ENCODE data around the gene SEC31A. TPM values are rescaled to one million over a fixed set of nuclear protein-coding genes. Genes with fewer than 3 reads are reported as not detected.

Gene SEC31A
- total and polyA plus RNA-seq, 5 donors = 87.3 to 156 (median 126) TPM

DNA sequence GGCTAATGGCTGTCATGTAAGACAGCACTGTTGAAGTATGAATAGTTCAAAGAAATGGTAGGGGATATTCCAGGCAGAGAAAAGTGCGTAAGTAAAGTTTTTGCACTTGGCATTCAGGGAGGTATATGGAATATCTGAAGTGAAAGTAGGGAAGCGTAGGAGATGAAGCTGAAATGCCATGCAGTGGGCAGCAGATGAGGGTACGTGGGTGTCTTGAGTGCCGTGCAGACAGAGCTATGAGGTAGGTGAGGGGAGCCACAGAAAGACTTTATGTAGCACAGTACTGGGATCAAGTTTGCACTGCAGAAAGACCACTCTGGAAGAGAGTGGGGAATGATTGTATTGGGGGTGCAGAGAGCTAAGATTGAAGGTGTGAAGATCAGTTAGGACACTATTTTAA, 87.2 kb downstream of the SEC31A start:
- no peak for ATAC-seq
- Histone ChIP-seq H3K9me3 (ENCODE audit: control insufficient read depth, low read length) (no peaks in the 10 kb centered on the region), H3K27me3 (ENCODE audit: control insufficient read depth, insufficient read depth) (no peaks in the 10 kb centered on the region), H3K4me1 (ENCODE audit: control insufficient read depth, insufficient read depth, low read length) (no peaks in the 10 kb centered on the region), H3K4me3 (ENCODE audit: low read length) (no peak overlapping the region), H3K27ac (ENCODE audit: low read length) (no peak overlapping the region)
- intact Hi-C loops (cut with DNase I) = no loop called here
- 91% methylated on average over 4 of the region's 4 CpGs for WGBS
- DNase-seq = no peak

DNA sequence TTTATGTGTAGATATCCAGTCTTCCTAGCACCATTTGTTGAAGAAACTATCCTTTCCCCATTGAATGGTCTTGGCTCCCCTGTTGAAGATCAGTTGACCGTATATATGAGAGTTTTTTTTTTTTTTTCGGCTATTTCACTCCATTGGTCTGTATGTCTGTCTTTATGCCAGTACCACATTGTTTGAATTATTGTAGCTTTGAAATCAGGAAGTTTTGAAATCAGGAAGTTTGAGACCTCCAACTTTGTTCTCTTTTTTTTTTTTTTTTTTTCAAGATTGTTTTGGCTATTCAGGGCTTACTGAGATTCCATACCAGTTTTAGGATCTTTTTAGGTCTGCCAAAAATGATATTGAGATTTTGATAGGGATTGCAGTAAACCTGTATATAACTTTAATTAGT, 88.0 kb downstream of the SEC31A start:
- no peaks in the 10 kb centered on the region for H3K4me1 ChIP-seq (ENCODE audit: control insufficient read depth, insufficient read depth, low read length)
- intact Hi-C loops (cut with DNase I) = no loop called here
- no peak overlapping the region for H3K4me3 ChIP-seq (ENCODE audit: low read length)
- DNase-seq (no peak), ATAC-seq (no peak)
- no peaks in the 10 kb centered on the region for H3K27me3 ChIP-seq (ENCODE audit: control insufficient read depth, insufficient read depth)
- 69% methylated on average over 2 of the region's 2 CpGs for WGBS
- no peak overlapping the region for H3K27ac ChIP-seq (ENCODE audit: low read length)
- no peaks in the 10 kb centered on the region for H3K9me3 ChIP-seq (ENCODE audit: control insufficient read depth, low read length)

- no peaks in the 10 kb centered on the region for H3K4me1 ChIP-seq (ENCODE audit: control insufficient read depth, insufficient read depth, low read length)
- H3K9me3 ChIP-seq (ENCODE audit: control insufficient read depth, low read length) = no peaks in the 10 kb centered on the region
- no peaks in the 10 kb centered on the region for H3K27me3 ChIP-seq (ENCODE audit: control insufficient read depth, insufficient read depth)
- WGBS = 68% methylated on average over 3 of the region's 3 CpGs
- DNase-seq (no peak), ATAC-seq (no peak)
- H3K27ac ChIP-seq (ENCODE audit: low read length) = no peak overlapping the region
- intact Hi-C loops (cut with DNase I) = no loop called here
- H3K4me3 ChIP-seq (ENCODE audit: low read length) = no peak overlapping the region
Measured at GRCh38 chr4:82801910-82802521, 88.9 kb downstream of the SEC31A start.

GRCh38 chr4:82799006-82799881, 91.7 kb downstream of the SEC31A start:
- ATAC-seq (peak in 1 of 2 donors; percentile 23), DNase-seq (peak in 1 of 3 donors; percentile 55)
- H3K4me1 ChIP-seq (ENCODE audit: control insufficient read depth, insufficient read depth, low read length) = peaks cover 3% of the 10 kb centered on the region
- intact Hi-C loops (cut with DNase I) = no loop called here
- no peaks in the 10 kb centered on the region for H3K9me3 ChIP-seq (ENCODE audit: control insufficient read depth, low read length)
- H3K27ac ChIP-seq (ENCODE audit: low read length) = no peak overlapping the region
- H3K4me3 ChIP-seq (ENCODE audit: low read length) = peak overlapping the region; percentile 73
- H3K27me3 ChIP-seq (ENCODE audit: control insufficient read depth, insufficient read depth) = no peaks in the 10 kb centered on the region
- WGBS = 8% methylated on average over 25 of the region's 25 CpGs

DNA sequence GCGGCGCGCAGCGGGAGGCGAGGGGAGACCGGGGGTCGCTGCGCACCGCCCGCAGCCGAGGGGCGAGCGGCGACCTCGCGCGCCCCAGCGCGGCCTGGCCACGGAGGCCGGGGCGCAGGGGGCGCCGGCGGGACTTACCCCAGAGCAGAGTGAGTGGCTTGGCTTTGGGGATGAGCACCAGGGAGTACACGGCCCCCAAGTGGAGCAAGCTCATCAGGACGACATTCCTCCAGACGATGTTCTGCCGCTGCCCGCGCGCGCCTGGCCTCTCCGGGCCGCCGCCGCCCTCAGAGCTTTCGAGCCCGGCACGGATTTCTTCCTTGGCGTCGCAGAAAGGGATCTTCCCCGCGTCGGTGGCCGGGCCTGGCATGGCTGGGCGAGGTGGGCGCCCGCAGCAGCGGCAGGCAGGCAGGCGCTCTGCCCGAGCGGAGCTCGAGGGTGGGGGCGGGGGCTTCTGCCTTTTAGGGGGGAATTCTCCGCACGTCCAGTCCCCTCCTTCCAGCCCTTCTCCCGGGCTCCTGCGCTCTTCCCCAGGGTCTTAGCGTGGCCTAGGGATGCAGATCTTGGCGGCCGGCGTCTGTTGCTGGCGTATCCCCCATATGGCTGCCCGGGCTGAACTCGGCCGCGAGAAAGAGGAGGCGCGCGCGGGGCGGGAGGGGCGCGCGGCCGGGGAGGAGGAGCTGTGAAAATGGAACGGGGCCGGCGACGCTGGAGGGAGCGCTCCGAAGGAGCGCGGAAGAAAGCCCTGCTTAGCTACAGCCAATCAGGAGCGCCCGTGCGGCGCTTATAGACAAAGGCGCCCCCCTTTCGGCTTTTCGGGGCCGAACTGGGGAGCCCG, 92.6 kb downstream of the SEC31A start, which contains the start of gene SCD5:
SCD5 (minus strand) TSS at position 629 of the 838 bp plus-strand sequence; CDS start at position 370, 259 bp downstream.
- intact Hi-C loops (cut with DNase I) = no loop called here
- Histone ChIP-seq H3K9me3 (ENCODE audit: control insufficient read depth, low read length) (no peaks in the 10 kb centered on the region), H3K4me3 (ENCODE audit: low read length) (peak within 1 kb of the TSS; percentile 73), H3K27ac (ENCODE audit: low read length) (no peak within 1 kb of the TSS), H3K27me3 (ENCODE audit: control insufficient read depth, insufficient read depth) (no peaks in the 10 kb centered on the region), H3K4me1 (ENCODE audit: control insufficient read depth, insufficient read depth, low read length) (peaks cover 5% of the 10 kb centered on the region)
- peak; percentile 77 to 92 (median 90) for DNase-seq
- under 1% methylated on average over 94 of the region's 94 CpGs for WGBS
- peak; percentile 96 for ATAC-seq

- peak; percentile 45 to 75 (median 67) for DNase-seq
- ATAC-seq = peak; percentile 8 to 26
- intact Hi-C loops (cut with DNase I) = no loop called here
- 4% methylated on average over 47 of the region's 47 CpGs for WGBS
- H3K4me1 ChIP-seq (ENCODE audit: control insufficient read depth, insufficient read depth, low read length) = peaks cover 5% of the 10 kb centered on the region
- H3K9me3 ChIP-seq (ENCODE audit: control insufficient read depth, low read length) = no peaks in the 10 kb centered on the region
- H3K27me3 ChIP-seq (ENCODE audit: control insufficient read depth, insufficient read depth) = no peaks in the 10 kb centered on the region
- H3K27ac ChIP-seq (ENCODE audit: low read length) = no peak overlapping the region
- peak overlapping the region; percentile 73 for H3K4me3 ChIP-seq (ENCODE audit: low read length)
Measured at GRCh38 chr4:82797405-82798111, 93.4 kb downstream of the SEC31A start.

- intact Hi-C loops (cut with DNase I) = no loop called here
- ATAC-seq (no peak), DNase-seq (no peak)
- Histone ChIP-seq H3K27ac (ENCODE audit: low read length) (no peak overlapping the region), H3K4me3 (ENCODE audit: low read length) (no peak overlapping the region), H3K27me3 (ENCODE audit: control insufficient read depth, insufficient read depth) (no peaks in the 10 kb centered on the region), H3K4me1 (ENCODE audit: control insufficient read depth, insufficient read depth, low read length) (peaks cover 5% of the 10 kb centered on the region), H3K9me3 (ENCODE audit: control insufficient read depth, low read length) (no peaks in the 10 kb centered on the region)
- whole genome bisulfite sequencing = 39% methylated on average over 6 of the region's 6 CpGs
Measured at GRCh38 chr4:82797040-82797404, 93.9 kb downstream of the SEC31A start.

DNA sequence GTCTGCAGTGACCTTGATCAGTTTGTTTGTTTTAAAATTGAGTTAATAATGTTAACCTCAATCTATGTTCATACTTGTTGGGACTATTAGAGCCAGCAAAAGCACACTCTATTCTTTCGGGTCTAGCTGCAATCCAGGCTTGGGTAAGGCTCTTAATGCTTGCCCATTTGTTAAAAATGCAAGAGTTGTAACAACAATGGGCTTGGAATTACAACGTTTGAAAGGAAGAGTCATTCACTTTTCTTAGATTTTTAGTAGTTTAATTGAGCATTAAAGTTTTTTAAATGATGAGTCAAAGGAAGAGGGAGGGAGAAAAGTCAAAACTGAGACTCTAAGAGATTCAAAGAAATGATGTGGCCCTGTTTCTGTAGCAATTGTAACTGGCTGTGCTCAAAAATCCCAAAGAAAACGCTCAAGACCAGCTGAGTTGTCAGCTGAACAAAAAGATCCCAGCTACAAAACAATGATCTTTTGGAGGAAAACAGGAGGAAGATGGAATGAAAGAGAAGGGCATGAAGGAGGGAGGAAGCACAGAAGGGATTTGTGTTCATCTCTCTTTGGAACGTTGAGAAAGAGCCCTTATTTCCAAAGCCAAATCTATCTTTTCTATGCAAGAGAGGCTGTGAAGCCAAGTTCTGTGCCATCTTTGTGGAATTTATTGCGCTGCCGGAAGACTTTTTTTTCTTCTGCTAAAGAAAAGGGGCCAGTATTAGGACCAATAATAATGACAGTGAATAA, 97.9 kb downstream of the SEC31A start:
- no peak overlapping the region for H3K4me3 ChIP-seq (ENCODE audit: low read length)
- 62% methylated on average over 6 of the region's 6 CpGs for WGBS
- H3K4me1 ChIP-seq (ENCODE audit: control insufficient read depth, insufficient read depth, low read length) = peaks cover 5% of the 10 kb centered on the region
- H3K27me3 ChIP-seq (ENCODE audit: control insufficient read depth, insufficient read depth) = no peaks in the 10 kb centered on the region
- no peak overlapping the region for H3K27ac ChIP-seq (ENCODE audit: low read length)
- no peak for DNase-seq
- ATAC-seq = no peak
- intact Hi-C loops (cut with DNase I) = no loop called here
- no peaks in the 10 kb centered on the region for H3K9me3 ChIP-seq (ENCODE audit: control insufficient read depth, low read length)

- WGBS = 93% methylated on average over 6 of the region's 6 CpGs
- Histone ChIP-seq H3K27me3 (ENCODE audit: control insufficient read depth, insufficient read depth) (no peaks in the 10 kb centered on the region), H3K4me1 (ENCODE audit: control insufficient read depth, insufficient read depth, low read length) (peaks cover 3% of the 10 kb centered on the region), H3K4me3 (ENCODE audit: low read length) (no peak overlapping the region), H3K27ac (ENCODE audit: low read length) (no peak overlapping the region), H3K9me3 (ENCODE audit: control insufficient read depth, low read length) (no peaks in the 10 kb centered on the region)
- no peak for DNase-seq
- ATAC-seq = no peak
- intact Hi-C loops (cut with DNase I) = no loop called here
Measured at GRCh38 chr4:82791179-82791578, 99.8 kb downstream of the SEC31A start.

DNA sequence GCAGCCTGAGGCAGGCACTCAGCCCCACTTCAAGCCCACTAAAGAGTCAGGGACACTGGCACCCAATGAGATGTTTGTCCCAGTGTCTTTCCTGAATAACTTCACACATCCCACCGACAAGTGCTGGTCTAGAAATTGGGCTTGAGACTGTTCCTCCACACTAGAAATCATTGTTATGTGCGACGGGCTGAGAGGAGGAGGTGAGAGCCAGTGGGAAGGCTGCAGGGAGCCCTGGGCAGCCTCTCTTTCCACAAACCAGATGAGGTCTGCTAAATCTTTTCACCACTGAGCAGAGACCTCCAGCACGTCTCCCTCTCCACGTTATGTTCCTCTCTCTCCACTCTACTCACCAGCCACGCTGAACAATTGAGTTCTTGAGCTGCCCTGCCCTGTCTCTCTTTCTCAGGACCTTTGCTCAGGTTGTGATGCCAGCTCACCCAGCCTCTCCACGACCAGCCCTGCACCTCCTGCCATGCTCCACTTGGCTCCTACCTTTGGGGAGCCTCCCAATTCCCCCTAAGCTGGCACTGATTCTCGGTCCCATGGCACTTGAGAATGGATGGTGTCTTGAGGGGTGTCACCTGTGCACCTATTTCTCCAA, 100.8 kb downstream of the SEC31A start:
- no peak overlapping the region for H3K27ac ChIP-seq (ENCODE audit: low read length)
- intact Hi-C loops (cut with DNase I) = no loop called here
- H3K27me3 ChIP-seq (ENCODE audit: control insufficient read depth, insufficient read depth) = no peaks in the 10 kb centered on the region
- ATAC-seq (no peak), DNase-seq (no peak)
- peaks cover 3% of the 10 kb centered on the region for H3K4me1 ChIP-seq (ENCODE audit: control insufficient read depth, insufficient read depth, low read length)
- 78% methylated on average over 8 of the region's 8 CpGs for WGBS
- H3K9me3 ChIP-seq (ENCODE audit: control insufficient read depth, low read length) = no peaks in the 10 kb centered on the region
- H3K4me3 ChIP-seq (ENCODE audit: low read length) = no peak overlapping the region

All from right cardiac atrium (tissue), 5 donors.